ENCODE results near the gene CHRNE.

CHRNE gene

DNA sequence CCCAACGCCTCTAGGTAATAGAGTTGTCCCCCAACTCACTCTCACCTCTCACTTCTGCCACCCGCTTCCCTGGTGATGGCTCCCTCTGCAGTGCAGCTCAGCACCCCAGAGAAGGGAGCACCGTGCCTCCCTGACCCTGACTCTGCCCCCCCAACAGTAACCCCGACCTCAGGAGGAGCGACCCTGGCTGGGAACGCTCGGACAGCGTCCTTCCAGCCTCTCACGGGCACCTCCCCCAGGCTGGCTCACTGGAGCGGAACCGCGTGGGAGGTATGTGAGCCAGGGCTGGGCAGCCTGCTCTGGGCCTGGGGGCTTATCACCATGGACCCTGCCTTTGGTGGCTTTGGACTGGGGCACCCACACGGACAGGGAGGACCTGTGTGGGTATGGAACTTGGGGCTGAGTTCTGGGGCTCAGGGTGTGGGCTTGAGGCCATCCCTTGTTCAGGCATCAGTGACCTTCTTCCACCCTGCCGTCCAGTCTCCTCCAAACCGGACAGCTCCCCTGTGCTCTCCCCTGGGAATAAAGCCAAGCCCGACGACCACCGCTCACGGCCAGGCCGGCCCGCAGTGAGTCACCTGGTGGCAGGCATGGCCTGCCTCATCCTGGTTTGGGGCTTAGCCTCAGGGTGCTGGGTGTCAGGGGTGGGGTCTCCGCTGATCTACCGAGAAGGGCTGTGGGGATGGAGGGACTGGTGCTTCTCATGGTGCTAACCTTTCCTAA, 10.2 kb downstream of the CHRNE start:
- TF ChIP-seq, protein P1, sequence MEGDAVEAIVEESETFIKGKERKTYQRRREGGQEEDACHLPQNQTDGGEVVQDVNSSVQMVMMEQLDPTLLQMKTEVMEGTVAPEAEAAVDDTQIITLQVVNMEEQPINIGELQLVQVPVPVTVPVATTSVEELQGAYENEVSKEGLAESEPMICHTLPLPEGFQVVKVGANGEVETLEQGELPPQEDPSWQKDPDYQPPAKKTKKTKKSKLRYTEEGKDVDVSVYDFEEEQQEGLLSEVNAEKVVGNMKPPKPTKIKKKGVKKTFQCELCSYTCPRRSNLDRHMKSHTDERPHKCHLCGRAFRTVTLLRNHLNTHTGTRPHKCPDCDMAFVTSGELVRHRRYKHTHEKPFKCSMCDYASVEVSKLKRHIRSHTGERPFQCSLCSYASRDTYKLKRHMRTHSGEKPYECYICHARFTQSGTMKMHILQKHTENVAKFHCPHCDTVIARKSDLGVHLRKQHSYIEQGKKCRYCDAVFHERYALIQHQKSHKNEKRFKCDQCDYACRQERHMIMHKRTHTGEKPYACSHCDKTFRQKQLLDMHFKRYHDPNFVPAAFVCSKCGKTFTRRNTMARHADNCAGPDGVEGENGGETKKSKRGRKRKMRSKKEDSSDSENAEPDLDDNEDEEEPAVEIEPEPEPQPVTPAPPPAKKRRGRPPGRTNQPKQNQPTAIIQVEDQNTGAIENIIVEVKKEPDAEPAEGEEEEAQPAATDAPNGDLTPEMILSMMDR (IDR thresholded peaks at IDR 0.05; ENCODE audit: extremely low read depth, missing control alignments) = no peak
- no peak for DNase-seq (ENCODE audit: low spot score)

DNA sequence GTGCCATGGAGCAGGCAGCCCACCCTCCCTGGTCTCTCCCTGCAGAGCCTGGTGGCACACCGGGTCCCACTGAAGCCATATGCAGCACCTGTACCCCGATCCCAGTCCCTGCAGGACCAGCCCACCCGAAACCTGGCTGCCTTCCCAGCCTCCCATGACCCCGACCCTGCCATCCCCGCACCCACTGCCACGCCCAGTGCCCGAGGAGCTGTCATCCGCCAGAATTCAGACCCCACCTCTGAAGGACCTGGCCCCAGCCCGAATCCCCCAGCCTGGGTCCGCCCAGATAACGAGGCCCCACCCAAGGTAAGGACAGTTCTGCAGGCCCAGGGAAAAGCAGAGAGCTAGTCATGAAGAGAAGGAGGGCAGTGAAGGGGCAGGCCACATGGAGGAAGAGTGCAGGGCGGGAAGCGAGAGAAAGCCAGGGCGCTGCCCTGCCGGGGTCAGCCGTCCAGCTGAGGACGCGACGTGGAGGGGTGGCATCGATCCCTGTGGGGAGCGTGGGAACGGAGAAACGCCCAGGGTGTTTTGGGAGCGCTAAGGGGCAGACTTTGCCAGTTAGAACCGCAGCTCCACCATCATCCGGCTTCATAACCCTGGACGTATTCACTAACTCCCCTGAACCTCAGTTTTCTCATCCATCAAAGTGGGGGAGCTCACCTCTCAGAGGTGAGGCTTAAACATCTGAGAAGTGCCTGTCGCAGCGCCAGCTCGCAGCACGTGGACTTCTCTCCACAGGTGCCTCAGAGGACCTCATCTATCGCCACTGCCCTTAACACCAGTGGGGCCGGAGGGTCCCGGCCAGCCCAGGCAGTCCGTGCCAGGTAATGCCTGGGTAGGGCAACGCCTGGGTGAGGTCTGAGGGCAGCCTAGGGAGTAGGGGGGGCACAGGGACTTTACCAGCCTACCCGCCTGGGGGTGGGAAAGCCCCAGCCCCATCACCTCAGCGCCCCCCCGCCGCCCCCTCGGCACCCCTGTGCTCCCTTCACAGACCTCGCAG, 11.2 kb downstream of the CHRNE start:
- TF ChIP-seq, protein P1 (IDR thresholded peaks at IDR 0.05; ENCODE audit: extremely low read depth, missing control alignments) = no peak
- no peak for DNase-seq (ENCODE audit: low spot score)

- no peak for DNase-seq (ENCODE audit: low spot score)
- TF ChIP-seq, protein P1 (IDR thresholded peaks at IDR 0.05; ENCODE audit: extremely low read depth, missing control alignments) = no peak
Observed at GRCh38 chr17:4887581-4887980, 15.3 kb downstream of the CHRNE start.

GRCh38 chr17:4886830-4887229, 16.1 kb downstream of the CHRNE start:
- no peak for DNase-seq (ENCODE audit: low spot score)
- TF ChIP-seq, protein P1 (IDR thresholded peaks at IDR 0.05; ENCODE audit: extremely low read depth, missing control alignments) = no peak

DNA sequence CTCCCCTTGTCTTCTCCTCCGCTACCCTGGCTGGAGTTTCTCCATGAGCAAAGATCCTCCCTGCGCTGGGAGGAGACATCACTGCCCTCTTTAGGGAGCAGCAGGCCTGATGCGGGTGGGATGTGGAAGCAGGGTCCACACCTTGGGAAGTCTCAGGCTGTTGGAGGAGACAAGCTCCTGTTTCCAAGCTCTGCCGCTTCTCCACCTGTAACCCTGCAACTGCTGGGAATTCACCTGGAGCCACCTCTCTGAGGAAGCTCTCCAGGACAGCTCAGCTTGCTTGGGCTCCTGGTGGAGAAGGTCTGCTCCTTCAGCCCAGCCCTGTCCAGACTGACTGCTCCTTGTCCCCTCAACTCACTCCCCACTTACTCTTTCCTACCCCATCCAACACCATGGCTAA, 18.4 kb downstream of the CHRNE start:
- TF ChIP-seq, protein P1 (IDR thresholded peaks at IDR 0.05; ENCODE audit: extremely low read depth, missing control alignments) = no peak
- no peak for DNase-seq (ENCODE audit: low spot score)

DNA sequence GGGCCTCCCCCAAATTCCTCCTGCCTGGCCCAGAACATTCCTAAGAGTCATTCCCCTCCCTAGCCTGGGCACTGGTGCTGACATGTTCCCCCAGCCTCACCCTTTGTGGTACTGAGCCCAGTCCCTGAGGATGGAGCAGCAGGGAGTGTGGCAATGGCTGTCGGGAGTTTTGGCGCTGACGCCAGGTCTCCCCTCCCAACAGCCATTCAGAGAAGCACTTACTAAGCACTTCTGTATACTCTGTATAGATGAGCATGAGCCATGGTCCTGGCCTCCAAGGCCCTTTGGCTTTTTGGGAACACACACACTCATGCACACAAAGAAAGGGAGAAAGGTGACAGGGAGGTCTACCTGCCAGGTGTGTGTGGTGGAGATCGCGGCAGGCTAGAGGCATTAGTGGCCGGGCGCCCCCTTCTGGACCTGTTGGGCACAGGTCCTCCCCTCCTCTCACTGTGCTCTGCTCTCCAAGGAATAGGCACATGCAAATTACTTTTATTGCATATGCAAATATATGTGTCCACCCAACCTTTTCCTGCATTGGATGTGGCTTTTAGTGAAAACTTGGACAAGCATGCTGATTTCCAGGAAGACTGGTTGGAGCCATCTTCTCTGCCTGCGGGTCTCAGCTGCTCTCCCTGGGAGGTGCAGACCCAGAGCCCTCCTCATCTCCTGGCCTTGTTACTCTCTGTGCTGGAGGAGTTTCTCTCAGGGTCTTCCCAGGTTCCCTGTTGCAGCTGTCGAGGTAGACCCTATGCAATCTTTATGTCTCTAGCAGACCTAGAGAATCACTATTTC, 20.9 kb downstream of the CHRNE start:
- peak; percentile 71 for DNase-seq (ENCODE audit: low spot score)
- TF ChIP-seq, protein P1 (IDR thresholded peaks at IDR 0.05; ENCODE audit: extremely low read depth, missing control alignments) = peak; percentile 80
